Activated B cell treated with CpG ODN at 0.5 μM for 24 hours (primary cell): ENCODE data around the gene ABCB8. TPM values are rescaled to one million over a fixed set of nuclear protein-coding genes. Genes with fewer than 3 reads are reported as not detected.

Source experiments
- ATAC-seq: fragments of 200-7000 bp; cut with Tn5 transposase; one replicate; pipeline ENCODE4 v1.10.0; 2021; ENCODE audit warnings: low read depth, mild to moderate bottlenecking, moderate library complexity
- CTCF ChIA-PET: fragments of 350-600 bp; sonication (Branson Sonifier 250); formaldehyde crosslinking; loops from one replicate; lab custom pipeline; 2021; ENCODE audit warnings: antibody characterized with exemption; lab: Charles Lee
- POLR2A ChIA-PET: fragments of 350-600 bp; sonication (Branson Sonifier 250); formaldehyde crosslinking; loops from one replicate; lab custom pipeline; 2021; ENCODE audit warnings: antibody characterized with exemption; lab: Charles Lee
- DNase-seq: peaks from one replicate; pipeline ENCODE4 v3.0.0; 2022
- H3K27ac Mint-ChIP-seq: one replicate; pipeline ENCODE4 v1.8.0; 2020; ENCODE audit warnings: mixed read lengths
- H3K27me3 Mint-ChIP-seq: one replicate; pipeline ENCODE4 v1.8.0; 2021; ENCODE audit warnings: mixed read lengths
- H3K36me3 Mint-ChIP-seq: one replicate; pipeline ENCODE4 v1.8.0; 2021; ENCODE audit warnings: low read depth, mixed read lengths
- H3K4me1 Mint-ChIP-seq: one replicate; pipeline ENCODE4 v1.8.0; 2021; ENCODE audit warnings: mixed read lengths
- H3K4me3 Mint-ChIP-seq: one replicate; pipeline ENCODE4 v1.8.0; 2020; ENCODE audit warnings: mild to moderate bottlenecking, mixed read lengths
- H3K9me3 Mint-ChIP-seq: one replicate; pipeline ENCODE4 v1.8.0; 2020; ENCODE audit warnings: mixed read lengths
- CTCF ChIP-seq: fragments of 200-600 bp; IDR thresholded peaks from one replicate; pipeline ENCODE4 v1.8.0; 2022; ENCODE audit warnings: antibody characterized with exemption, mild to moderate bottlenecking
- intact Hi-C: fragments of 100-400 bp; cut with micrococcal nuclease; formaldehyde crosslinking; loops from one replicate; pipeline ENCODE4 v1.15.1; 2024
- total RNA-seq: library from RNA; stranded (reverse); gene quantifications from 2 replicates; pipeline ENCODE4 v1.2.3, GENCODE V29; 2022

ABCB8 gene
- total RNA-seq, 1 donor from 2014 or later, result 46.5 TPM

- no peak for ATAC-seq
- peaks cover 6% of the 10 kb centered on the region for H3K36me3 Mint-ChIP-seq
- no peak overlapping the region for H3K27ac Mint-ChIP-seq
- no peaks in the 10 kb centered on the region for H3K9me3 Mint-ChIP-seq
- POLR2A ChIA-PET, result interaction anchor here (0.9 to 1.6 kb wide), 2 partner anchors 56 to 1246 kb away, joined by 3 read pairs; partner anchors contain the start of genes ABCB8 and ZNF862
- CTCF ChIA-PET, result no interaction called here
- peaks cover 8% of the 10 kb centered on the region for H3K27me3 Mint-ChIP-seq
- peak overlapping the region; percentile 81 for H3K4me3 Mint-ChIP-seq
- intact Hi-C loops, result loop anchor here (1.0 to 10.0 kb wide), 5 partner anchors 55 to 1459 kb away; partner anchors contain the start of genes ABCB8, CHPF2, PRKAG2 and ZNF775
- no peak for DNase-seq
- peaks cover 53% of the 10 kb centered on the region for H3K4me1 Mint-ChIP-seq
- no peak for TF ChIP-seq CTCF
Measured at GRCh38 chr7:151083824-151084160, 55.5 kb downstream of the ABCB8 start.

- Mint-ChIP-seq H3K36me3 (peaks cover 4% of the 10 kb centered on the region), H3K27ac (peak overlapping the region; percentile 16), H3K4me3 (peak overlapping the region; percentile 88), H3K27me3 (peaks cover 16% of the 10 kb centered on the region), H3K4me1 (peaks cover 46% of the 10 kb centered on the region), H3K9me3 (no peaks in the 10 kb centered on the region)
- intact Hi-C loops, result loop anchor here (10.0 kb wide), 2 partner anchors 789 to 1461 kb away; partner anchors contain the start of gene PRKAG2
- ChIA-PET CTCF (no interaction called here), POLR2A (interaction anchor here (0.7 to 1.6 kb wide), 4 partner anchors 23 to 1247 kb away, joined by 3 to 7 read pairs (median 4); partner anchors contain the start of genes ABCB8, ABCF2 and ZNF862)
- DNase-seq (no peak), ATAC-seq (no peak)
- no peak for TF ChIP-seq CTCF
Measured at GRCh38 chr7:151085329-151085690, 57.1 kb downstream of the ABCB8 start.

DNA sequence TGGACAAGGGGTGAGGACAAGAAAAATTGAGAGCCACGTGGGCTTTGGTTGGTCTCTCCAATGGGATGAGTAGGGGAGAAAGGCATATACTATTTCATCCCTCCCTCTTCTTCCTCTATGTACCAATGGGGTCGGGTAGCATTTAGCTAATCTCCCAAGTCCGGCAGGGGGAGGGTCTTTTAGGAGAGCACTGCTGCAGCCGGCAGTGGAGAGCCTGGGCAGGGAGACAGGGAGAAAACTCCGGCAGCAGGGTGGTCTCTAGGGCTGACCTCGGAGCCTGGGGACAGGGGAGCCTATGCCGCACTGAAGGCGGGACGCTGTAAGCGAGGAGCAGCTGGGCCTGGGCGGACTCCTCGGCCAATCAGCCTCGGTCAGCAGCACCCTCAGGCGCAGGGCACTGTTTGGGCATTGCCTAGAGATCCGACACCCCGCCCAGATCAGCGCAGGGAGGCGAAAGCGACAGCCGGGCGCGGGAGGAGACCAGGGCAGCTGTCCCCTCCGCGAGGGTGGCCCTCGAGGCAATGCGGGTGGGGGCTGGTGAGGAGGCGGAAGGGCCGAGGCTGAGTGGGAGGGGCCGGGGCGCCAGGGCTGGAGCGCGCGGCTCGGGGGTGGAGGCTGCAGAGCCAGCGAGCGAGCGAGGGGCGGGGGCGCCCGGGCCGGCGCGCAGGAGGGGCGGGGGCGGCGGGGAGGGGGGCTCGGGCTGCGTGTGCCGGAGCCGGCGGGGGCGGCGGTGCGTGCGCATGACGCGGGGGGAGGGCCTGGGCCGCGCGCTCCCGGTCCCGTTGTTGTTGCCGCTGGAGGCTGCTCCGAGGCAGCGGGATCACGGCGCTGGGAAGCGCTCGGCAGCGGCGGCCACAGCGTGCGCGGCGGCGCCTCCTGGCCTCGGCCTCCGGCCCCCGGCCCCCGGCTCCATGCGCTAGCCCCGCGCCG, 57.7 kb downstream of the ABCB8 start, which contains the start of gene AGAP3:
Gene AGAP3, plus strand, starts transcription at position 785 of the 930 bp plus-strand sequence. CDS start 267 bp downstream, outside the sequence.
- H3K27me3 Mint-ChIP-seq, result peaks cover 18% of the 10 kb centered on the region
- H3K27ac Mint-ChIP-seq, result peak within 1 kb of the TSS; percentile 16
- ChIA-PET CTCF (no interaction called here), POLR2A (interaction anchor here (0.7 to 1.2 kb wide), 2 partner anchors 22 to 57 kb away, joined by 3 to 7 read pairs; partner anchors contain the start of gene ABCB8)
- H3K36me3 Mint-ChIP-seq, result peaks cover 4% of the 10 kb centered on the region
- peaks cover 46% of the 10 kb centered on the region for H3K4me1 Mint-ChIP-seq
- no peak for TF ChIP-seq CTCF
- intact Hi-C loops, result loop anchor here (10.0 kb wide), 2 partner anchors 789 to 1461 kb away; partner anchors contain the start of gene PRKAG2
- H3K4me3 Mint-ChIP-seq, result peak within 1 kb of the TSS; percentile 88
- peak; percentile 52 for DNase-seq
- no peaks in the 10 kb centered on the region for H3K9me3 Mint-ChIP-seq
- ATAC-seq, result peak; percentile 36

DNA sequence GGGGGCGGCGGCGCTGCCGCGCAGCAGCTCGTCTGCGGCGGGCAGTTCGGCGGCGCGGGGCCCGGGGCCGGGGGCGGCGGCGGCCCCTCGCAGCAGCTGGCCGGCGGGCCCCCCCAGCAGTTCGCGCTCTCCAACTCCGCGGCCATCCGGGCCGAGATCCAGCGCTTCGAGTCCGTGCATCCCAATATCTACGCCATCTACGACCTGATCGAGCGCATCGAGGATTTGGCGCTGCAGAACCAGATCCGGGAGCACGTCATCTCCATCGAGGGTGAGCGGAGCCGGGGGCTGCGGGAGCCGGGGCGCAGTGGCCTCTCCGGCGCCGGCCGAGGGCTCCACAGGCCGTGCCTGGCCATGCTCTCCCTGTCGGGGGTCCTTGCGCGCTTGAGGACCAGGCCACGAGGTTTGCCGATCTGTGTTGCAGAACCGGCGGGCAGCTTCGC, 58.6 kb downstream of the ABCB8 start:
- CTCF ChIA-PET, result interaction anchor here (1.2 to 1.5 kb wide), 2 partner anchors 25 to 189 kb away, joined by 3 read pairs; no protein-coding TSS in a partner anchor
- H3K4me1 Mint-ChIP-seq, result peaks cover 45% of the 10 kb centered on the region
- no peak overlapping the region for H3K27ac Mint-ChIP-seq
- no peak for TF ChIP-seq CTCF
- no peak for ATAC-seq
- H3K4me3 Mint-ChIP-seq, result peak overlapping the region; percentile 86
- intact Hi-C loops, result loop anchor here (10.0 kb wide), 2 partner anchors 788 to 1462 kb away; partner anchors contain the start of gene PRKAG2
- H3K27me3 Mint-ChIP-seq, result peaks cover 21% of the 10 kb centered on the region
- DNase-seq, result no peak
- H3K36me3 Mint-ChIP-seq, result peaks cover 4% of the 10 kb centered on the region
- POLR2A ChIA-PET, result interaction anchor here (1.0 kb wide), 1 partner anchor 59 kb away, joined by 4 read pairs; the partner anchor contains the start of gene ABCB8
- no peaks in the 10 kb centered on the region for H3K9me3 Mint-ChIP-seq
